HepG2 (cell line): ENCODE results near the gene SLC25A51. TPM values are rescaled to one million over a fixed set of nuclear protein-coding genes. Genes with fewer than 3 reads are reported as not detected.

Experiments used
- ATAC-seq: fragments of 200-7000 bp; cut with Tn5 transposase; 3 replicates; pipeline ENCODE4 v1.9.1; 2020; ENCODE audit warnings: mild to moderate bottlenecking, moderate library complexity
- BruUV-seq: library from RNA; stranded (reverse); fragments of 400-500 nt; replicated peaks from 2 replicates; lab custom pipeline; 2021; lab: Mats Ljungman, UMichigan
- CTCF ChIA-PET: fragments of 300-600 bp; formaldehyde crosslinking; extraction: SDS; loops from one replicate; lab custom pipeline; 2021; ENCODE audit warnings: low total read pairs, inconsistent platforms, low intra/inter-chr PET ratio; lab: Yijun Ruan, JAX
- POLR2A ChIA-PET: fragments of 350-600 bp; sonication (Branson Sonifier 250); formaldehyde crosslinking; loops from one replicate; lab custom pipeline; 2020; ENCODE audit warnings: antibody characterized with exemption, inconsistent platforms; lab: Yijun Ruan, JAX
- DNase-seq: peaks from one replicate; pipeline ENCODE4 v3.0.0-alpha.2; 2015; ENCODE audit warnings: low spot score
- FAIRE-seq: peaks from 3 replicates; lab custom pipeline; 2011; peaks lifted over from hg19 to GRCh38; lab: Jason Lieb, UNC
- H2AFZ ChIP-seq: one replicate; pipeline ENCODE4 v1.6.1; 2011; ENCODE audit warnings: low read length, inconsistent platforms
- H3K27ac ChIP-seq: fragments of 300-600 bp; 3 replicates; pipeline ENCODE4 v1.8.0; 2011; ENCODE audit warnings: mixed run types, mild to moderate bottlenecking, mixed read lengths, low read length, inconsistent platforms; ENCODE audit not compliant: insufficient read depth; ENCODE audit errors: extremely low read length
- H3K27me3 ChIP-seq, 2 experiments: fragments of 200-600 bp in 1 of 2; 2 replicates in 1 of 2; 3 replicates in 1 of 2; pipeline versions ENCODE4 v1.6.0 to v1.8.0; 2011; ENCODE audit warnings: low read length in 2 of 2, mild to moderate bottlenecking in 2 of 2, moderate library complexity in 2 of 2, inconsistent platforms in 1 of 2; ENCODE audit not compliant: insufficient read depth in 2 of 2, control insufficient read depth in 1 of 2
- H3K36me3 ChIP-seq, 2 experiments: fragments of 200-600 bp in 1 of 2; replicated peaks in 1 of 2; 2 replicates in 1 of 2; 3 replicates in 1 of 2; pipeline versions ENCODE4 v1.5.1 to v1.8.0; 2011; ENCODE audit warnings: low read length in 2 of 2, inconsistent platforms in 1 of 2; ENCODE audit not compliant: insufficient read depth in 2 of 2, control insufficient read depth in 1 of 2
- H3K4me1 ChIP-seq: 2 replicates; pipeline ENCODE4 v1.5.1; 2012; ENCODE audit warnings: low read length, inconsistent platforms; ENCODE audit not compliant: insufficient read depth
- H3K4me2 ChIP-seq: 2 replicates; pipeline ENCODE4 v1.6.0; 2011; ENCODE audit warnings: low read depth, low read length, inconsistent platforms
- H3K4me3 ChIP-seq, 3 experiments: fragments of 200-600 bp in 1 of 3; sonication (generic), shearing (Covaris generic) in 1 of 3; replicated peaks in 1 of 3; 2 replicates each; pipeline ENCODE4 v1.5.1; 2011 to 2016; ENCODE audit warnings: low read length in 3 of 3, inconsistent platforms in 2 of 3, low read depth in 2 of 3, mild to moderate bottlenecking in 2 of 3, control low read depth in 1 of 3, mixed read lengths in 1 of 3; ENCODE audit not compliant: insufficient read depth in 1 of 3
- H3K79me2 ChIP-seq: one replicate; pipeline ENCODE4 v1.6.1; 2011; ENCODE audit warnings: low read length, inconsistent platforms; ENCODE audit not compliant: insufficient read depth
- H3K9ac ChIP-seq: 2 replicates; pipeline ENCODE4 v1.6.0; 2011; ENCODE audit warnings: mild to moderate bottlenecking, low read depth, low read length, inconsistent platforms; ENCODE audit not compliant: insufficient read depth
- H3K9me3 ChIP-seq: 2 replicates; pipeline ENCODE4 v1.5.1; 2012; ENCODE audit warnings: mild to moderate bottlenecking, low read length
- H4K20me1 ChIP-seq: 2 replicates; pipeline ENCODE4 v1.6.0; 2011; ENCODE audit warnings: inconsistent platforms, mild to moderate bottlenecking, low read length, moderate library complexity; ENCODE audit not compliant: insufficient read depth
- ARHGAP35 ChIP-seq: sonication (generic); formaldehyde crosslinking; IDR thresholded peaks from 2 replicates; pipeline ENCODE4 v1.9.0; 2022; ENCODE audit warnings: mild to moderate bottlenecking, inconsistent platforms, moderate library complexity, missing genetic modification reagents, borderline replicate concordance
- KDM6A ChIP-seq: IDR thresholded peaks from 2 replicates; pipeline ENCODE4 v1.6.1; 2016; ENCODE audit warnings: low read depth
- KLF15 ChIP-seq: sonication (generic); formaldehyde crosslinking; IDR thresholded peaks from 2 replicates; pipeline ENCODE4 v1.8.1; 2023; ENCODE audit warnings: borderline replicate concordance, mild to moderate bottlenecking, inconsistent platforms, missing genetic modification reagents, mixed read lengths
- NPAS2 ChIP-seq: sonication (generic); formaldehyde crosslinking; IDR thresholded peaks from 2 replicates; pipeline ENCODE4 v1.8.0; 2022; ENCODE audit warnings: mild to moderate bottlenecking, missing genetic modification reagents, borderline replicate concordance
- RBM22 ChIP-seq: fragments of 200-400 bp; formaldehyde crosslinking; optimal IDR thresholded peaks from 2 replicates; pipeline ENCODE3; 2017; ENCODE audit warnings: mild to moderate bottlenecking, low read length, moderate library complexity
- ZBTB39 ChIP-seq: sonication (generic); formaldehyde crosslinking; IDR thresholded peaks from 2 replicates; pipeline ENCODE4 v1.5.0; 2020; ENCODE audit warnings: missing genetic modification reagents
- ZFYVE20 ChIP-seq: sonication (generic); formaldehyde crosslinking; IDR thresholded peaks from 2 replicates; pipeline ENCODE4 v1.8.0; 2023; ENCODE audit warnings: low read depth, mild to moderate bottlenecking, moderate library complexity, missing genetic modification reagents, borderline replicate concordance
- WGBS: methylation state at CpG from one replicate; pipeline ENCODE4 v1.1.6; 2017; ENCODE audit warnings: low lambda C conversion rate; 5-methylcytosine and 5-hydroxymethylcytosine counted together
- in situ Hi-C: cut with HindIII; loops from 2 replicates; pipeline ENCODE4 v1.10.0; 2017; ENCODE audit warnings: low pct_unique_long_range_greater_than_20kb; ENCODE audit not compliant: extremely low pct_ligation_motif_present
- intact Hi-C: fragments of 100-400 bp; cut with micrococcal nuclease; formaldehyde crosslinking; loops from one replicate; pipeline ENCODE4 v1.10.0; 2022; ENCODE audit not compliant: unreplicated experiment
- polyA plus RNA-seq, 8 experiments: library from polyadenylated mRNA; depleted of rRNA in 3 of 8; stranded (reverse) in 7 of 8; unstranded in 1 of 8; fragments of >200 nt; fragmentation: Illumina TruSeq in 4 of 8; extraction: Trizol in 4 of 8; gene quantifications; 2 replicates each; pipeline versions ENCODE4 v1.2.1 to v1.2.3, GENCODE V29; 2011 to 2016; ENCODE audit warnings: low read depth in 4 of 8, missing spikeins in 1 of 8, mixed read lengths in 1 of 8; ENCODE audit not compliant: insufficient read depth in 1 of 8
- total RNA-seq, 5 experiments: library from RNA; depleted of rRNA; stranded (reverse); fragments of >200 nt; fragmentation: Illumina TruSeq; extraction: Trizol; gene quantifications; 2 replicates each; pipeline ENCODE4 v1.2.3, GENCODE V29; 2016; ENCODE audit warnings: low read depth in 1 of 5
- TF ChIP-seq, protein P1 (sequence below), 2 experiments: fragments of 450-650 bp in 1 of 2; sonication (generic) in 1 of 2; formaldehyde crosslinking; IDR thresholded peaks; 2 replicates each; pipeline versions ENCODE4 v1.5.0 to v1.8.0; 2020 to 2022; ENCODE audit warnings: mild to moderate bottlenecking in 1 of 2, missing genetic modification reagents in 1 of 2

The SLC25A51 gene
- total and polyA plus RNA-seq, 2 of the 13 experiments (the other 11 are each of a cell fraction or from before 2014, with no cell fraction given), result 14.6 to 37.7 TPM

GRCh38 chr9:37916471-37917312 is 12.8 kb upstream of the SLC25A51 start (continued):
- TF ChIP-seq, protein P1, sequence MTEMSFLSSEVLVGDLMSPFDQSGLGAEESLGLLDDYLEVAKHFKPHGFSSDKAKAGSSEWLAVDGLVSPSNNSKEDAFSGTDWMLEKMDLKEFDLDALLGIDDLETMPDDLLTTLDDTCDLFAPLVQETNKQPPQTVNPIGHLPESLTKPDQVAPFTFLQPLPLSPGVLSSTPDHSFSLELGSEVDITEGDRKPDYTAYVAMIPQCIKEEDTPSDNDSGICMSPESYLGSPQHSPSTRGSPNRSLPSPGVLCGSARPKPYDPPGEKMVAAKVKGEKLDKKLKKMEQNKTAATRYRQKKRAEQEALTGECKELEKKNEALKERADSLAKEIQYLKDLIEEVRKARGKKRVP (CRISPR knock-in tag; IDR thresholded peaks at IDR 0.05), result no peak
- TF ChIP-seq NPAS2, result no peak
- no peak for TF ChIP-seq KLF15 (CRISPR knock-in tag)
- TF ChIP-seq ZBTB39, result no peak
- TF ChIP-seq KDM6A, result no peak
- TF ChIP-seq ZFYVE20 (CRISPR knock-in tag), result no peak

GRCh38 chr9:37915911-37916470 is 12.1 kb upstream of the SLC25A51 start:
- H4K20me1 ChIP-seq, result peaks cover 4% of the 10 kb centered on the region; the same call in 1 of the 2 replicates
- ATAC-seq, result no peak
- H3K36me3 ChIP-seq, result peaks cover 24 to 37% of the 10 kb centered on the region in 2 experiments; a peak in 4 of 5 replicates
- H3K4me3 ChIP-seq, result no peak overlapping the region
- no peak overlapping the region for H2AFZ ChIP-seq
- TF ChIP-seq RBM22 (peak; percentile 69), ARHGAP35 (CRISPR knock-in tag) (no peak)
- TF ChIP-seq, all 625 proteins: peak for 1
- no TSS peak for BruUV-seq
- in situ Hi-C loops, result loop anchor here (25.0 kb wide), 1 partner anchor 429 kb away; the partner anchor contains the start of gene POLR1E
- CTCF ChIA-PET, result interaction anchor here (2.9 kb wide), 1 partner anchor 172 kb away, joined by 16 read pairs; no protein-coding TSS in a partner anchor
- Histone ChIP-seq H3K9me3 (no peaks in the 10 kb centered on the region), H3K27ac (no peak overlapping the region), H3K4me2 (no peak overlapping the region), H3K9ac (no peak overlapping the region), H3K79me2 (no peaks in the 10 kb centered on the region), H3K27me3 (no peaks in the 10 kb centered on the region), H3K4me1 (no peaks in the 10 kb centered on the region)
- POLR2A ChIA-PET, result no interaction called here
- DNase-seq, result no peak
- 100% methylated on average over 2 of the region's 14 CpGs for WGBS
- intact Hi-C loops, result no loop called here
- FAIRE-seq, result no peak
